GM12872 (cell line): Measurements from ENCODE around the gene CAMTA1.

Experiments
- TF ChIP-seq, protein P1 (sequence below): IDR thresholded peaks from 3 replicates; pipeline ENCODE4 v1.5.1; 2011; ENCODE audit warnings: low read depth, mild to moderate bottlenecking, low read length, moderate library complexity; ENCODE audit not compliant: insufficient read depth

The CAMTA1 gene

DNA sequence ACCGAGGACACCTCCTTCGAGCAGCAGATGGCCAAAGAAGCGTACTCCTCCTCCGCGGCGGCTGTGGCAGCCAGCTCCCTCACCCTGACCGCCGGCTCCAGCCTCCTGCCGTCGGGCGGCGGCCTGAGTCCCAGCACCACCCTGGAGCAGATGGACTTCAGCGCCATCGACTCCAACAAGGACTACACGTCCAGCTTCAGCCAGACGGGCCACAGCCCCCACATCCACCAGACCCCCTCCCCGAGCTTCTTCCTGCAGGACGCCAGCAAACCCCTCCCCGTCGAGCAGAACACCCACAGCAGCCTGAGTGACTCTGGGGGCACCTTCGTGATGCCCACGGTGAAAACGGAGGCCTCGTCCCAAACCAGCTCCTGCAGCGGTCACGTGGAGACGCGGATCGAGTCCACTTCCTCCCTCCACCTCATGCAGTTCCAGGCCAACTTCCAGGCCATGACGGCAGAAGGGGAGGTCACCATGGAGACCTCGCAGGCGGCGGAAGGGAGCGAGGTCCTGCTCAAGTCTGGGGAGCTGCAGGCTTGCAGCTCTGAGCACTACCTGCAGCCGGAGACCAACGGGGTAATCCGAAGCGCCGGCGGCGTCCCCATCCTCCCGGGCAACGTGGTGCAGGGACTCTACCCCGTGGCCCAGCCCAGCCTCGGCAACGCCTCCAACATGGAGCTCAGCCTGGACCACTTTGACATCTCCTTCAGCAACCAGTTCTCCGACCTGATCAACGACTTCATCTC is 879.1 kb downstream of the CAMTA1 start:
- TF ChIP-seq, protein P1, sequence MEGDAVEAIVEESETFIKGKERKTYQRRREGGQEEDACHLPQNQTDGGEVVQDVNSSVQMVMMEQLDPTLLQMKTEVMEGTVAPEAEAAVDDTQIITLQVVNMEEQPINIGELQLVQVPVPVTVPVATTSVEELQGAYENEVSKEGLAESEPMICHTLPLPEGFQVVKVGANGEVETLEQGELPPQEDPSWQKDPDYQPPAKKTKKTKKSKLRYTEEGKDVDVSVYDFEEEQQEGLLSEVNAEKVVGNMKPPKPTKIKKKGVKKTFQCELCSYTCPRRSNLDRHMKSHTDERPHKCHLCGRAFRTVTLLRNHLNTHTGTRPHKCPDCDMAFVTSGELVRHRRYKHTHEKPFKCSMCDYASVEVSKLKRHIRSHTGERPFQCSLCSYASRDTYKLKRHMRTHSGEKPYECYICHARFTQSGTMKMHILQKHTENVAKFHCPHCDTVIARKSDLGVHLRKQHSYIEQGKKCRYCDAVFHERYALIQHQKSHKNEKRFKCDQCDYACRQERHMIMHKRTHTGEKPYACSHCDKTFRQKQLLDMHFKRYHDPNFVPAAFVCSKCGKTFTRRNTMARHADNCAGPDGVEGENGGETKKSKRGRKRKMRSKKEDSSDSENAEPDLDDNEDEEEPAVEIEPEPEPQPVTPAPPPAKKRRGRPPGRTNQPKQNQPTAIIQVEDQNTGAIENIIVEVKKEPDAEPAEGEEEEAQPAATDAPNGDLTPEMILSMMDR, result no peak

GRCh38 chr1:7664893-7665250 is 879.6 kb downstream of the CAMTA1 start:
- TF ChIP-seq, protein P1, result no peak

GRCh38 chr1:7666249-7666648 is 881.0 kb downstream of the CAMTA1 start:
- TF ChIP-seq, protein P1, result no peak

DNA sequence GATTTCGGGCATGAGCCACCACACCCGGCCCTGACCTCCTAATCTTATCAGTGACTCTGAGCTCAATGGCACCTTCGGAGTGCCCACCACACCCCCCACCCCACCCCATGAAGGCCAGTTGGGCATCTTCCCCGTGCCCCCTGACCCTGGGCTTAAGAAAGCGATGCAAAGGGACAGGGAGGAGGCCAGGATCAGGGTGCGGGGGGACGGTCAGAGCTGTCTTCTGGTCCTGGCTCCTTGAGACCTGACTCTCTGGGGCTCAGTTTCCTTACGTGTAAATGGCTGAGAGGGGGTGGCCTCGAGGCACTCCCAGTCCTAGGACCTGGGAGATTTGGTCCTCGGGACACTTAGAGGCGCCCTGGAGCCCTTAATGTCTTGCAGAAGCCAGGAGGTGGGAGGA is 881.9 kb downstream of the CAMTA1 start:
- TF ChIP-seq, protein P1, result no peak

GRCh38 chr1:7667625-7668218 is 882.5 kb downstream of the CAMTA1 start:
- TF ChIP-seq, protein P1, result peak; percentile 99

DNA sequence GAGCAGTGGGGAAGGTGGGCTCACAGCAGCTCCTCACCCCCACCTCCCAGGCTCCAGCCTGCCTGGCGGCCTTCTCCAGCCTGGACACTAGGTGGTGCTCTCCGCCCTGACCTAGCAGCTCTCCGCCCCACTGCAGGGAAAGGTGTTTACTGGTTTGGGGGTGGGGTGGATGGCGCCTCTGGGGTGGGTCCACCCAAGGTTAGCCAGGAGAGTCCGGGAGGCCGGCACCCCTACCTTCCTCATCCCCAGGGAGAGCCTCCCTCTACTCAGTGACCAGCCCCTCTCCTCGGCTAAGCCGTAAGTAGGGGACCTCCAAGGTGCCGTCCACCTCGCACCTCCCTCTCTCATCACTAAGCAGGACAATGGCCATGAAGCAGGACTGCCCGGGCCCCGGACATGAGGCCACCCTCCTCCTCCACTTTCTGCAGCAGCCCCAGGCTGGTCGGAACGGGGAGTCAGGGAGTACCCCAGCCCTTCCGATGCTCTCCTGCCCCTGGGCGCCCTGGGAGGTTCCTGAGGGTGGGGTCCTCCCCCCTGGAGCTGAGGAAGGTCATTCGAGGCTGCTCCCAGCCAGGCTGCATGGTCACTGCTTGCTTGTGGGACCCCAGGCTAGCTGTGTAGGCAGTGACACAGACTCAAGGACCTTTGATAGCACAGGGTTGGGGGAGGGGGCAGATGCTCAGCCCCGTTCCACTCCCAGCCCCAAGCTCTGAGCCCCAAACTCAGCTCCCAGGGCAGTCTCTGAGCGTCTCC is 884.5 kb downstream of the CAMTA1 start:
- TF ChIP-seq, protein P1, result peak; percentile 91

GRCh38 chr1:7670334-7671145 is 885.3 kb downstream of the CAMTA1 start:
- TF ChIP-seq, protein P1, result no peak
